ENCODE data around the gene EIF3M. TPM values are rescaled to one million over a fixed set of nuclear protein-coding genes. Genes with fewer than 3 reads are reported as not detected.

The EIF3M gene
- total RNA-seq, result 669 and 726 TPM in 2 replicates

GRCh38 chr11:32583459-32584271 is at the start of gene EIF3M:
Gene EIF3M, plus strand, starts transcription at chr11:32583831. Its CDS starts 57 bp downstream, at chr11:32583888.

Other genes starting within 250 kb of the EIF3M start
- gene WT1, start 148.3 kb upstream of the EIF3M start, total RNA-seq, result 26.4 and 28.0 TPM in 2 replicates
- not detected in 2 replicates for gene CCDC73, start 210.8 kb downstream of the EIF3M start, total RNA-seq
- gene PRRG4, start 246.1 kb downstream of the EIF3M start, total RNA-seq, result under 0.01 and 0.18 TPM in 2 replicates

Measured in myometrial cell (primary cell).